VCaP (cell line): ENCODE results near the gene GANC.

Source experiments
- H3K27ac ChIP-seq: fragments of 450-650 bp; 2 replicates; pipeline ENCODE4 v1.5.1; 2017
- TF ChIP-seq, protein P1 (sequence below): fragments of 450-650 bp; conservative IDR thresholded peaks from 2 replicates; pipeline ENCODE4 v1.5.1; 2017; ENCODE audit warnings: mild to moderate bottlenecking, moderate library complexity

GANC gene

GRCh38 chr15:42348083-42348482 lies 75.1 kb downstream of the GANC start:
- TF ChIP-seq, protein P1, sequence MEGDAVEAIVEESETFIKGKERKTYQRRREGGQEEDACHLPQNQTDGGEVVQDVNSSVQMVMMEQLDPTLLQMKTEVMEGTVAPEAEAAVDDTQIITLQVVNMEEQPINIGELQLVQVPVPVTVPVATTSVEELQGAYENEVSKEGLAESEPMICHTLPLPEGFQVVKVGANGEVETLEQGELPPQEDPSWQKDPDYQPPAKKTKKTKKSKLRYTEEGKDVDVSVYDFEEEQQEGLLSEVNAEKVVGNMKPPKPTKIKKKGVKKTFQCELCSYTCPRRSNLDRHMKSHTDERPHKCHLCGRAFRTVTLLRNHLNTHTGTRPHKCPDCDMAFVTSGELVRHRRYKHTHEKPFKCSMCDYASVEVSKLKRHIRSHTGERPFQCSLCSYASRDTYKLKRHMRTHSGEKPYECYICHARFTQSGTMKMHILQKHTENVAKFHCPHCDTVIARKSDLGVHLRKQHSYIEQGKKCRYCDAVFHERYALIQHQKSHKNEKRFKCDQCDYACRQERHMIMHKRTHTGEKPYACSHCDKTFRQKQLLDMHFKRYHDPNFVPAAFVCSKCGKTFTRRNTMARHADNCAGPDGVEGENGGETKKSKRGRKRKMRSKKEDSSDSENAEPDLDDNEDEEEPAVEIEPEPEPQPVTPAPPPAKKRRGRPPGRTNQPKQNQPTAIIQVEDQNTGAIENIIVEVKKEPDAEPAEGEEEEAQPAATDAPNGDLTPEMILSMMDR: no peak
- no peak overlapping the region for H3K27ac ChIP-seq

DNA sequence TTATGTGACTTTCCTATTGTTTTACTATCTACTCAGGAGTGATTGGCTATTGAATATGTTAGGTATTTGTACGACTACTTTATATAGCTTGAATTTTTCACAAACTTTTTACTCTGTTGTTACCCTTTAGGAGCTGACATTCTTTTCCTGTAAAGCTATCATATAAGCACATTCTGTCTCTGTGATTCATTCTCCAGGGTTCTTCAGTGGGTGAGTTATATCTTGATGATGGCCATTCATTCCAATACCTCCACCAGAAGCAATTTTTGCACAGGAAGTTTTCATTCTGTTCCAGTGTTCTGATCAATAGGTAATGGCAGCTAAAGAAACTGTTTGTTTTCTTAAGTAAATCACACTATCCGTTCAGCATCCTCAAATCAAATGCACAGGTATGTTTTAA lies 76.2 kb downstream of the GANC start:
- TF ChIP-seq, protein P1: no peak
- no peak overlapping the region for H3K27ac ChIP-seq

DNA sequence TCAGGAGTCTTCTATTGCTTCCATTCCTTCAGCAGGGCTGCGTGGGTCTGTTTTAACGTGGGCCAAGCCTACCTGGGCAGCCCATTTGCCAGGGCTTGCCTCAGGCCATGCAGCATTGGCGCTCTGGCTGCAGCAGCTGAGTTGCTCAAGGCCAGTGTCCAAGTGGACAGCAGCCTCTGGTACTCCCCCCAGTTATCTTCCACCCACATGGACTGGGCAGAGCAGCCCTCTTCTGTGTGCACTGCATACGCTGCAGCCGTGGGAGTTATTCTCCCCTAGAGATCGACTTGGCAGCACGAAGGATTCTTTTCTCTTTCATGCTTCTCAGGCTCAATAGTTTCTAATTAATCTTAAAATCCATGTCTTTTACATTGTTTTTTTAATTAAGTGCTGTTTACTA lies 79.4 kb downstream of the GANC start:
- TF ChIP-seq, protein P1: no peak
- H3K27ac ChIP-seq: no peak overlapping the region

- H3K27ac ChIP-seq: no peak overlapping the region
- TF ChIP-seq, protein P1: no peak
These were observed 80.1 kb downstream of the GANC start for GRCh38 chr15:42353061-42353460.

GRCh38 chr15:42354824-42355223 lies 81.8 kb downstream of the GANC start:
- TF ChIP-seq, protein P1: no peak
- H3K27ac ChIP-seq: no peak overlapping the region

DNA sequence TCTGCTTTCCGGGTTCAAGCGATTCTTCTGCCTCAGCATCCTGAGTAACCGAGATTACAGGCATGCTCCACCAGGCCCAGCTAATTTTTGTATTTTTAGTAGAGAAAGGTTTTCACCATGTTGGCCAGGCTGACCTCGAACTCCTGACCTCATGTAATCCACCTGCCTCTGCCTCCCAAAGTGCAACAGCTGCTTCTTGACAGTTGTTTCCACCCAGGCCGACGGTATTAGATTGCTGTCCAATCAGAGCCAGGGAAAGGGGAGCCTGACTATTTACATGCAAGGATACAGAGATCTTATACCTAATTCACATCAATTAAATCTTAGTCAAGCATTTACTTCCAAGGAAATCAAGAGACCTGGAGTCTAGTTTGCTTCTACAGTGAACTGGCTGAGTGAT lies 82.3 kb downstream of the GANC start:
- TF ChIP-seq, protein P1: no peak
- H3K27ac ChIP-seq: no peak overlapping the region

- TF ChIP-seq, protein P1: no peak
- no peak overlapping the region for H3K27ac ChIP-seq
These were observed 83.8 kb downstream of the GANC start for GRCh38 chr15:42356851-42357250.

GRCh38 chr15:42358141-42358540 lies 85.1 kb downstream of the GANC start:
- H3K27ac ChIP-seq: no peak overlapping the region

More at GRCh38 chr15:42358141-42358540, 85.1 kb downstream of the GANC start:
- TF ChIP-seq, protein P1: no peak
